Lung (tissue), 12 donors: ENCODE measurements around the gene TAF6. TPM values are rescaled to one million over a fixed set of nuclear protein-coding genes. Genes with fewer than 3 reads are reported as not detected.
A peak's percentile ranks its signal among the peaks of the same experiment; 100 is the strongest.

Source experiments
- ATAC-seq: fragments of 200-7000 bp; cut with Tn5 transposase; one replicate; pipeline ENCODE4 v1.9.1; 2020; ENCODE audit warnings: moderate number of reproducible peaks; ENCODE audit not compliant: insufficient read depth, low FRiP score
- DNase-seq, 3 donors: peaks; one replicate each; pipeline ENCODE4 v3.0.0-alpha.2; 2013 to 2017
- H3K27ac ChIP-seq, 2 donors: one replicate each; pipeline ENCODE4 v1.5.1; 2013; ENCODE audit warnings: mild to moderate bottlenecking in 2 of 2, moderate library complexity in 2 of 2, control low read depth in 1 of 2, inconsistent platforms in 1 of 2, low read depth in 1 of 2, low read length in 1 of 2
- H3K27me3 ChIP-seq, 3 donors: one replicate each; pipeline ENCODE4 v1.5.1; 2013; ENCODE audit warnings: low read length in 2 of 3; ENCODE audit not compliant: control insufficient read depth in 3 of 3, insufficient read depth in 3 of 3
- H3K36me3 ChIP-seq, 4 donors: one replicate each; pipeline ENCODE4 v1.5.1; 2013; ENCODE audit warnings: low read length in 4 of 4, mild to moderate bottlenecking in 1 of 4, moderate library complexity in 1 of 4; ENCODE audit not compliant: control insufficient read depth in 4 of 4, insufficient read depth in 4 of 4
- H3K4me1 ChIP-seq, 5 donors: one replicate each; pipeline ENCODE4 v1.5.1; 2013; ENCODE audit warnings: low read length in 5 of 5, mild to moderate bottlenecking in 2 of 5, moderate library complexity in 1 of 5; ENCODE audit not compliant: control insufficient read depth in 5 of 5, insufficient read depth in 5 of 5
- H3K4me3 ChIP-seq: one replicate; pipeline ENCODE4 v1.5.1; 2013; ENCODE audit warnings: mild to moderate bottlenecking, control low read depth, moderate library complexity
- H3K9ac ChIP-seq, 2 donors: one replicate each; pipeline ENCODE4 v1.5.1; 2013; ENCODE audit warnings: low read length in 2 of 2, control low read depth in 1 of 2; ENCODE audit not compliant: insufficient read depth in 1 of 2
- H3K9me3 ChIP-seq, 4 donors: one replicate each; pipeline ENCODE4 v1.5.1; 2013; ENCODE audit warnings: low read length in 3 of 4, mild to moderate bottlenecking in 1 of 4, moderate library complexity in 1 of 4; ENCODE audit not compliant: control insufficient read depth in 4 of 4, insufficient read depth in 3 of 4
- WGBS, 2 donors: extraction: QIAGEN DNeasy Blood & Tissue Kit; methylation state at CpG; one replicate each; pipeline ENCODE4 v1.1.7; 2013; 5-methylcytosine and 5-hydroxymethylcytosine counted together
- polyA plus RNA-seq, 2 donors: library from polyadenylated mRNA; stranded (reverse); fragments of 200-250 nt; gene quantifications; one replicate each; pipeline ENCODE4 v1.2.1, GENCODE V29; 2013
- total RNA-seq, 2 donors: library from RNA; depleted of rRNA in 1 of 2; stranded (reverse); fragments of >200 nt in 1 of 2; gene quantifications; one replicate each; pipeline ENCODE4 v1.2.1, GENCODE V29; 2014 to 2021
- TF ChIP-seq, protein P1 (sequence below): IDR thresholded peaks from 2 replicates; pipeline ENCODE4 v1.5.1; 2012; ENCODE audit warnings: mild to moderate bottlenecking; ENCODE audit errors: control extremely low read depth, extremely low read depth
- donor health status: control.
- donor health status: control.
- donor health status: Bipolar disorder and iron deficiency.
- donor health status: healthy.
- donor health status: DM: yes; HTN: yes; CAD: no.

TAF6 gene
- total and polyA plus RNA-seq, 4 donors: 31.5 to 51.5 (median 37.9) TPM

DNA sequence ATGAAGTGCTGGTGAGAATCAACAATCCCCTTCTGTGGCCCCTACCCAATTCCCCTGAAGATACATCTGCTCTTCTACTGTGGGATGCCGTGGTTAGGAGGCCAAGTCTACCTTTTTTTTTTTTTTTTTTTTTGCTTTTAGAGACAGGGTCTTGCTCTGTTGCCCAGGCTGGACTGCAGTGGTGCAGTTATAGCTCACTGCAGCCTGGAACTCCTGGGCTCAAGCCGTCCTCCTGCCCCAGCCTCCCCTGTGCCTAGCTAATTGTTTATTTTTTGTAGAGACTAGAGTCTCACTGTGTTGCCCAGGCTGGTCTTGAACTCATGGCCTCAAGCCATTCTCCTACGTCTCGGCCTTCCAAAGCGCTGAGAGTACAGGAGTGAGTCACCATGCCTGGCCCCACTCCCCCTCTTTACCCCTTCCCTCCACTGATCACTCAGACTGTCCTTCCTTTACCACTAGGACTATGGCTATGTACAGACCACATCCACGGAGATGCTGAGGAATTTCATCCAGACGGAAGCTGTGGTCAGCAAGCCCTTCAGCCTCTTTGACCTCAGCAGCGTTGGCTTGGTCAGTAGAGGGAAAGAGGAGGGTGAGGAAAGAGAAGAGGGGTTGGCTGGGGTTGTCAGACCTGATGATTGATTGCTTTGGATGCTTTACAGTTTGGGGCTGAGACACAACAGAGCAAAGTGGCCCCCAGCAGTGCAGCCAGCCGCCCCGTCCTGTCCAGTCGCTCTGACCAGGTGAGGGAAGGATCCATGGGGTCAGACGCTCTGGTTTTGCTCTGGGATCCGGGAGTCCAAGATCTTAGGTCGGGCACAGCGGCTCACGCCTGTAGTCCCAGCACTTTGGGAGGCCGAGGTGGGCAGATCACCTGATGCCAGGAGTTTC is 16.0 kb downstream of the TAF6 start:
- Histone ChIP-seq H3K27ac (no peak overlapping the region), H3K4me1 (peaks cover 0 to 15% (median 11%) of the 10 kb centered on the region in 5 donors), H3K9me3 (no peaks in the 10 kb centered on the region), H3K36me3 (peaks cover 11 to 47% (median 22%) of the 10 kb centered on the region in 4 donors), H3K9ac (no peak overlapping the region), H3K4me3 (no peak overlapping the region), H3K27me3 (no peaks in the 10 kb centered on the region)
- DNase-seq (no peak), ATAC-seq (no peak)
- 92 to 93% methylated on average over 17 of the region's 17 CpGs for WGBS, 2 donors
- TF ChIP-seq, protein P1, sequence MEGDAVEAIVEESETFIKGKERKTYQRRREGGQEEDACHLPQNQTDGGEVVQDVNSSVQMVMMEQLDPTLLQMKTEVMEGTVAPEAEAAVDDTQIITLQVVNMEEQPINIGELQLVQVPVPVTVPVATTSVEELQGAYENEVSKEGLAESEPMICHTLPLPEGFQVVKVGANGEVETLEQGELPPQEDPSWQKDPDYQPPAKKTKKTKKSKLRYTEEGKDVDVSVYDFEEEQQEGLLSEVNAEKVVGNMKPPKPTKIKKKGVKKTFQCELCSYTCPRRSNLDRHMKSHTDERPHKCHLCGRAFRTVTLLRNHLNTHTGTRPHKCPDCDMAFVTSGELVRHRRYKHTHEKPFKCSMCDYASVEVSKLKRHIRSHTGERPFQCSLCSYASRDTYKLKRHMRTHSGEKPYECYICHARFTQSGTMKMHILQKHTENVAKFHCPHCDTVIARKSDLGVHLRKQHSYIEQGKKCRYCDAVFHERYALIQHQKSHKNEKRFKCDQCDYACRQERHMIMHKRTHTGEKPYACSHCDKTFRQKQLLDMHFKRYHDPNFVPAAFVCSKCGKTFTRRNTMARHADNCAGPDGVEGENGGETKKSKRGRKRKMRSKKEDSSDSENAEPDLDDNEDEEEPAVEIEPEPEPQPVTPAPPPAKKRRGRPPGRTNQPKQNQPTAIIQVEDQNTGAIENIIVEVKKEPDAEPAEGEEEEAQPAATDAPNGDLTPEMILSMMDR: no peak

DNA sequence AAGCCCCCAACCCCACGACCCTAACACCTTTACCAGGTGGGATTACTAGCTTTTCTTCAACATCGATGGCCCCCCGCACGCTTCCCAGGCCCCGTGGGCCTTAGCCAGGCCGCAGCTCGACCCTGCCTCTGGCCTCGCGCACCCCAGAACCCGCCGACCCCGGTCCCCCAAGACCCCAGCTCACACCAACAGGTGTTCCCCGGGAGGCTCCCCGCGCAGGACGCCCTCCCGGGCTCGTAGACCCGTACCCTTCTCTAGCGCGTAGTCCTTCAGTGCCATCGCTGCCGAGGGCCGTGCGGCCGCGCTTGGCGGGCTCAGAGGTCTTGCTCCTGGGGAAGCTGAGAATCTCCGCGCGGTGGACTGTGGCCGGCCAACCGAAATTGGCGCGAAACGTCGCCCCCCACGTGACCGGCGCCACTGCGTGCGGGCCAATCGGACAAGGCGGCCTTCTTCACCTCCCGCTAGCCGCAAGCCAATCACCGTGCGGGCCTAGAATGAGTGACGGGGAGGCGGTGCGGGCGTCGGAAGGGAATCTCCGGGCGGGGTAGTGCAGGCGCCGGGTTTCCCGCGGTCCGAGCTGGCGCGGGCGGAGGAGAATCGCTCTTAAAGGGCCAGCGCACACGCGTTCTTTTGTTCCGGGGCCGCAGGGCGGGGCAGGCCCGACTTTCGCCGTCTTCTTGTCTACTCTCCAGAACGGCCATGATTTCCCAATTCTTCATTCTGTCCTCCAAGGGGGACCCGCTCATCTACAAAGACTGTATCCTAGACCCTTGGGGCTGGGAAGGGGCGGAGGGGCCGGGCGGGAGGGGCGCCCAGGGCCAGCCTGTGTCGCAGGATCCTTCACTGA is 17.9 kb downstream of the TAF6 start, which contains the start of the genes AP4M1 and MCM7:
AP4M1 (plus strand) TSS at position 628 of the 847 bp plus-strand sequence; CDS start at position 700, 72 bp downstream.
MCM7 (minus strand) TSS at position 382 of the 847 bp plus-strand sequence; CDS start at position 279, 103 bp downstream.
- TF ChIP-seq, protein P1: no peak
- no peaks in the 10 kb centered on the region for H3K27me3 ChIP-seq
- 0% methylated on average over 80 of the region's 80 CpGs for WGBS, 2 donors
- ATAC-seq: peak; percentile 96
- peaks cover 18 to 42% (median 35%) of the 10 kb centered on the region in 4 donors for H3K36me3 ChIP-seq
- H3K27ac ChIP-seq: peak within 1 kb of the TSS; percentile 84 to 87
- H3K9me3 ChIP-seq: no peaks in the 10 kb centered on the region
- peaks cover 0 to 15% (median 11%) of the 10 kb centered on the region in 5 donors for H3K4me1 ChIP-seq
- peak within 1 kb of the TSS; percentile 46 to 76 for H3K9ac ChIP-seq
- peak; percentile 99 for DNase-seq
- H3K4me3 ChIP-seq: peak within 1 kb of the TSS; percentile 76

DNA sequence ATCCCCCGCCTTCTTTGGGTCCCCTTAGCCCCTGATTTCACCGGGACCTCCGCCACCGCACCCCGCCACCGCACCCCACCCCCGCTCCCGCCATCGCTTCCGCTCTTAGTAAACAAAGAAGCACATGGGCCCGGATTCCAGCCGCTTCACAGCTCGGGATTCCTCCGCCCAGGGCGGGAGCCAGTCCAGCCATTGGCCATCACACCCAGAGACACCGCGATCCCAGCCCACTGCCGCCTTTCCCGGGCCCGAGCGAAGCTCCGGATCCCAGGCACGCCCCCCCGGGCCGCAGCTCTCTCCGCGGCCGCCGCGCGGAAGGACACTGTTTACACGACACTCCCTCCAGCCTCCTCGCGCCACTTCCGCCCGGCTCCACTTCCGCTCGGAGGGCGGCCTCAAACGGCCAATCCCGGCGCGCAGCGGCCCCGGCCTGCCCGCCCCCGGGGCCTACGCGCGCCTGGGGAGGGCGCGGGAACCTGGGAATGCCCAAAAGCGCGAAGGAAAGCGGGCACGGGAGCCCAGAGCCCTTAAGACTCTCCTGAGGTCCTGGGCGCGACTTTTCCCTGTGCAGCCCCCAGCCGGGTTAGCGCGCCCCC is 18.6 kb downstream of the TAF6 start:
- peaks cover 0 to 15% (median 11%) of the 10 kb centered on the region in 5 donors for H3K4me1 ChIP-seq
- H3K27ac ChIP-seq: peak overlapping the region; percentile 79 to 84
- ATAC-seq (peak; percentile 93), DNase-seq (peak; percentile 96 to 98 (median 97))
- peak overlapping the region; percentile 76 for H3K4me3 ChIP-seq
- TF ChIP-seq, protein P1: no peak
- 0 to 1% methylated on average over 57 to 61 of the region's 61 CpGs for WGBS, 2 donors
- H3K36me3 ChIP-seq: peaks cover 18 to 42% (median 40%) of the 10 kb centered on the region in 4 donors
- no peaks in the 10 kb centered on the region for H3K9me3 ChIP-seq
- H3K27me3 ChIP-seq: no peaks in the 10 kb centered on the region
- H3K9ac ChIP-seq: peak overlapping the region; percentile 44 to 76
